HG02642 (cell line): ENCODE results near the gene EXOC3.

Source experiments
- ATAC-seq: cut with Tn5 transposase; IDR thresholded peaks from one replicate; pipeline ENCODE4 v1.9.1; 2021; ENCODE audit warnings: mild to moderate bottlenecking; ENCODE audit not compliant: unreplicated experiment, poor library complexity

Gene EXOC3

GRCh38 chr5:453725-454481 lies 10.9 kb downstream of the EXOC3 start:
- no peak for ATAC-seq

- ATAC-seq = no peak
These were observed 12.0 kb downstream of the EXOC3 start for GRCh38 chr5:454936-455335.

- no peak for ATAC-seq
These were observed 12.8 kb downstream of the EXOC3 start for GRCh38 chr5:455806-456205.

- no peak for ATAC-seq
These were observed 13.6 kb downstream of the EXOC3 start for GRCh38 chr5:456351-457194.

GRCh38 chr5:457195-457961 lies 14.4 kb downstream of the EXOC3 start:
- ATAC-seq = no peak

- ATAC-seq = peak; percentile 62
These were observed 15.8 kb downstream of the EXOC3 start for GRCh38 chr5:458547-459353.

GRCh38 chr5:459562-460272 lies 16.7 kb downstream of the EXOC3 start:
- no peak for ATAC-seq

GRCh38 chr5:460273-460625 lies 17.3 kb downstream of the EXOC3 start:
- ATAC-seq = no peak

GRCh38 chr5:462051-462481 lies 19.1 kb downstream of the EXOC3 start:
- ATAC-seq = no peak

- ATAC-seq = no peak
These were observed 20.3 kb downstream of the EXOC3 start for GRCh38 chr5:463301-463700.

- no peak for ATAC-seq
These were observed 21.0 kb downstream of the EXOC3 start for GRCh38 chr5:463952-464351.

- ATAC-seq = no peak
These were observed 21.5 kb downstream of the EXOC3 start for GRCh38 chr5:464446-464842.

- ATAC-seq = no peak
These were observed 22.0 kb downstream of the EXOC3 start for GRCh38 chr5:464843-465590.

GRCh38 chr5:465591-466403 lies 22.8 kb downstream of the EXOC3 start:
- ATAC-seq = no peak

- ATAC-seq = no peak
These were observed 23.8 kb downstream of the EXOC3 start for GRCh38 chr5:466661-467310.

GRCh38 chr5:468401-468800 lies 25.4 kb downstream of the EXOC3 start:
- ATAC-seq = no peak

- ATAC-seq = no peak
These were observed 26.9 kb downstream of the EXOC3 start for GRCh38 chr5:469752-470483.
